GM18507 (cell line): ENCODE measurements around the gene RFC1.
"Not testable (repeated sequence)": the region's sequence is repeated elsewhere in the genome, so short reads cannot be mapped to it uniquely, and the experiment has no call there.

Experiments
- DNase-seq: peaks from one replicate; pipeline ENCODE4 v3.0.0; 2011; ENCODE audit warnings: low read depth; ENCODE audit not compliant: insufficient read length; ENCODE audit errors: extremely low spot score
- FAIRE-seq: peaks from 2 replicates; lab custom pipeline; 2011; peaks lifted over from hg19 to GRCh38; lab: Jason Lieb, UNC

The RFC1 gene

GRCh38 chr4:39320381-39321115, 45.6 kb downstream of the RFC1 start:
- FAIRE-seq (no peak), DNase-seq (no peak)

GRCh38 chr4:39319676-39320075, 46.5 kb downstream of the RFC1 start:
- FAIRE-seq (no peak), DNase-seq (no peak)

DNA sequence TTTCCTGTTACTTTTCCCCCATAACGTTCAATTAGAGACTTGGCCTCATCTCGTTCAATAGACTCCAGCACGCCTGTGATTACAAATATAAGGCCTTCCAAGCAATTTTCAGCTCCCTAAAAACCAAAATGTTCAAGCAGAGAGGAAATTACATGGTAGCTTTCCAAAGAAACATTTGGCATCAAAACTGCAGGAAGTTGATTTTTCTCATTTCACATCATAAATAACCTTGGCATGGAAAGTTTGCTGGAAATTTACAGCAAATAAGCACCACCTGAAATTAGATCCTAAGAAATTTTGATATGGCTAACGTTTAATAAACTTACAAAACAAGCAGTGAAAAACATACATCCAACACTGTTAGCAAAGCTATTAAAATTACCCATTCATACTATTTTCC, 53.3 kb downstream of the RFC1 start:
- FAIRE-seq (no peak), DNase-seq (no peak)

DNA sequence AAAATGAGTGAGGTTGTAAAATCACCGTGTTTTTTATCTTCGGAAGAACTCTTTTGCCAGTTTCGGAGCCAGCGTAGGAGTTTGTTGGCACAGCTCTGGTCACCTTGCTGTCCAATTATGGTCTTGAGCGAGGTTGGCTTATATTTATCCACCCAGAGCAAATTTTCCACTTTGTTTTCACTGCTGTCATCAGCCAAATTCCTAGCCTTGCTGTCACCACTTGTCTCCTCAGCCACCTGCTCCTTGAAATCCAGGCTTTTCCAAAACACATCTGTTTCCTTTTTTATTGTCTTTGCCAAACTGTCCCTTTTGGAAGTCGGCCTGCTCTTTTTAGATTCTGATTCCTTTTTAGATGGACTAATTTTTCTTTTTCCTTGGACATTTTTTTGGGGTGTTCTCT, 57.6 kb downstream of the RFC1 start:
- DNase-seq (no peak), FAIRE-seq (no peak)

GRCh38 chr4:39305912-39306677, 60.1 kb downstream of the RFC1 start:
- FAIRE-seq (no peak), DNase-seq (no peak)

DNA sequence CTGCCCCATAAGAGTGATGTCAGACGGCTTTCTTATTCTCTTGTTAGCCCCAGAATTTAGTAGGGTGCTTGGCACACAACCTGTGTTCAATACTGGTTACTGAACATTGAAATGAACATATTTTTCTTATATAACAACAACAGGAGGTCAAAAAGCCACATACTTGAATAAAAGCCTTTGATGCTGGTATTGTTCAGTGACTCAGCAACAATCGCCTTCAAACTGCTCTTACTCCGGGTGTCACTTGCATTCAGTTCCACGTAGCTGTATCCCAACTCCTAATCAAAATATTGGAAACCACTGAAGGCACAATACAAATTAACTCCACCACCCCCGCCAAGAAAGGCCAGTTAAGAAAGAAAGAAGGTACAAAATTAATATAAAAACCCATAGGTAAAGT, 61.5 kb downstream of the RFC1 start:
- DNase-seq (no peak), FAIRE-seq (no peak)

DNA sequence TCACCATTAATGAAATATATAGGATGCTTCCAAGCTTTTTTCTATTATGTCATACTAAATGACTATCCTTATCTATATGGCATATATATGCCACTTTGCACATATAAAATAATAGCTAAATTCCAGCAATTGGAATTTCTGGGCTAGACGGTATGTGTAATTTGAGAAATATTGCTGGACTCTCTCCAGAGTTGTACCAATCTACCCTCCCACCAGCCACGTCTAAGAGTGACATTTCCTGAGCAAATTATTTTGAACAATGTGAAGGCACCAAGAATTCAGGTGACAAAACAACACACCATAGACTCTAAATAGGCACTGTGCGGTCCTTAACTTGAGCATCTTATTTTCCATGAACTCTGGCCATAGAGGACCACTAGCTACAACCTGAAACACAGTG, 62.3 kb downstream of the RFC1 start:
- FAIRE-seq (no peak), DNase-seq (no peak)

- DNase-seq: no peak
- FAIRE-seq: no peak
Measured at GRCh38 chr4:39302901-39303300, 63.3 kb downstream of the RFC1 start.

DNA sequence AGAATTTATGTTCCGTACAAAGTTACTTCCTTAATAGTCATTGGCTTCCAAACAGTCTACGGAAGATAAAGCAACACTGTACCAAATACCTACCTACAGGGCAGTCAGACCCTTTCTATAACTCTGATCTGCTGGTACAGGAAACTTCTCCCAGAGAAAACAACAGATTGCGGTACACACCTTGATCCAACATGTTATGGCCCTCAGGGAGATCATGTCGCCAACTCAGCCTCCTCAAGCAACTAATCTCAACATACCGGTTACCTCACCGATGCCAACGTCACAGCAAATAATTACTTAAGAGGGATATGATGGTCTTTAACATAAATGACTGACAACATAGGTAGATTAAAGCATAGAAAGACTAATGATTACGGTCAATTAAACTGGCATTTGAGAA, 70.4 kb downstream of the RFC1 start:
- FAIRE-seq (no peak), DNase-seq (no peak)

- not testable (repeated sequence) for FAIRE-seq
Measured at GRCh38 chr4:39292433-39292832, 73.7 kb downstream of the RFC1 start.

GRCh38 chr4:39291686-39292085, 74.5 kb downstream of the RFC1 start:
- no peak for FAIRE-seq
- DNase-seq: no peak

More at GRCh38 chr4:39292433-39292832, 73.7 kb downstream of the RFC1 start:
- not testable (repeated sequence) for DNase-seq

- FAIRE-seq: no peak
- DNase-seq: no peak
Measured at GRCh38 chr4:39287223-39287622, 78.9 kb downstream of the RFC1 start.

GRCh38 chr4:39286263-39286662, 79.9 kb downstream of the RFC1 start:
- no peak for FAIRE-seq
- DNase-seq: no peak

GRCh38 chr4:39285853-39286252, 80.3 kb downstream of the RFC1 start:
- FAIRE-seq: no peak

DNA sequence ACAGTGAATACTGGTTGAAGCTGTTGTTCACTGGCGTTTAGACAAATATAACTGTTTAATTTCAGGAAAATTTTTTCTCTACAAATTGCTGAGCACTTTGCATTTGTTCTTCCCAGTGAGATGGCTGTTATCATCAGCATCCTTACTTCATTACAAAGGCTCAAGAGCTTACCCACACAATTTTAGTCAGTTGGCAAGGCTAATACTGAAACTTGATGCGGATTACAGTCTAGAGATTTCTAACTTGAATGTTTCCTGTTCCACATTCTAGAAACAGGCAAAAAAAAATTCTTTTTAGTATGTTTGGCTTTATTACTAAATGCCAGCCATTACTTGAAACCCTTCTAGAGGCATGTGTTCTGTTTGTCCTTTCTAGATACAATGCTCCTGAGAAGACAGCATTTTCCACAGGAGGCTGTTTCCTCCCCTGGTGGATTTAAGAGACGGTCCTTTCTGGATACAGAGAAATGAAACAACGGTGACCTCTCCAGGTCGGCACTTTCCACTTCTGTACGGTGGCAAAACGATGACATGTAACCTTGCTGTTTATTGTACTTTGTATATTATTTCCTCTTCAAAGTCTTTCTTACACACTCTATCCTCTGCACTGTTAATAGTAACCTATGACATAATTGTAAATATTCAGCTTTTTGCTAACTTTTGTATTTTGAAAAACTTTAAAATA, 80.9 kb downstream of the RFC1 start:
- DNase-seq (no peak), FAIRE-seq (no peak)

More at GRCh38 chr4:39285853-39286252, 80.3 kb downstream of the RFC1 start:
- no peak for DNase-seq

DNA sequence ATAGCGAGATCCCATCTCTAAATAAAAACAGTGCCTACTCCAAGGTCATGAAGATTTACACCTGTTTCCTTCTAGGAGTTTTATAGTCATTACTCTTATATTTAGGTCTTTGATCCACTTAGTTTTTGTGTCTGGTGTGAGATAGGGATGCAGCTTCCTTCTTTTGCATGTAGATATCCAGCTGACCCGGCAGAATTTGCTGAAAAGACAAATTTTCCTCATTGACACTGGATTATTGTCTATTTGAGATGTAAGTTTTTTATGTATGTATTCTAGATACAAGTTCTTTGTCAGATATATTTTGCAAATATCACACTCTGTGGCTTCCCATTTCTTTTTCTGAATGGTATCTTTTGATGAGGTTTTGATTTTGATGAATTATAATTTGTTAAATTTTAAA, 85.4 kb downstream of the RFC1 start:
- no peak for DNase-seq

DNA sequence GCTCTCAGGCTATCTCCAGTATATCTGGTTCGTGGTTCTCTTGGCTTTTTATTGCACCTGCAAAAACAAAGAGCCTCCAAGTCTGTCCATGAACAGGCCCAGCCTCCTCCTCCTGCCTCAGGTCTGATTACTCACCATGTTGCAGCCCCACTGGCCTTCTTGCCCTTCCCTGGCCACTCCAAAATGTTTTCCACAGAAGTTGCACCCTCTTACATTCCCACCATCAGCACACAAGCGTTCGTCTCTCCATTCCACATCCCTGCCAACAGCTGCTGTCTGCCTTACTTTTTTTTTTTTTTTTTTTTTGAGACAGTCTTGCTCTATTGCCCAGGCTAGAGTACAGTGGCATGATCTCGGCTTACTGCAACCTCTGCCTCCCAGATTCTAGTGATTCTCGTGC, 86.7 kb downstream of the RFC1 start:
- no peak for DNase-seq
- no peak for FAIRE-seq

More for the DNA sequence above, 85.4 kb downstream of the RFC1 start:
- FAIRE-seq: no peak

- FAIRE-seq: no peak
Measured at GRCh38 chr4:39278476-39278875, 87.7 kb downstream of the RFC1 start.

GRCh38 chr4:39277661-39278060, 88.5 kb downstream of the RFC1 start:
- not testable (repeated sequence) for FAIRE-seq, DNase-seq

More at GRCh38 chr4:39278476-39278875, 87.7 kb downstream of the RFC1 start:
- DNase-seq: no peak

- FAIRE-seq (no peak), DNase-seq (no peak)
Measured at GRCh38 chr4:39274503-39274902, 91.7 kb downstream of the RFC1 start.
